Activated T-cell treated with anti-CD3 and anti-CD28 coated beads, Interleukin-2, amount 50 U/mL, for 24 hours (primary cell): ENCODE results near the gene HDAC9.

Source experiments
- DNase-seq: peaks from one replicate; pipeline ENCODE4 v3.0.0-alpha.2; 2020
- H3K27ac Mint-ChIP-seq: 2 replicates; pipeline ENCODE4 v1.8.0; 2020; ENCODE audit warnings: mild to moderate bottlenecking, mixed read lengths
- H3K27me3 Mint-ChIP-seq: 2 replicates; pipeline ENCODE4 v1.8.0; 2020; ENCODE audit warnings: mixed read lengths
- H3K36me3 Mint-ChIP-seq: 2 replicates; pipeline ENCODE4 v1.8.0; 2020; ENCODE audit warnings: low read depth, mixed read lengths
- H3K4me1 Mint-ChIP-seq: 2 replicates; pipeline ENCODE4 v1.8.0; 2020; ENCODE audit warnings: low read depth, mixed read lengths
- H3K4me3 Mint-ChIP-seq: 2 replicates; pipeline ENCODE4 v1.8.0; 2020; ENCODE audit warnings: mild to moderate bottlenecking, moderate library complexity, mixed read lengths
- H3K9me3 Mint-ChIP-seq: 2 replicates; pipeline ENCODE4 v1.8.0; 2020; ENCODE audit warnings: mixed read lengths

The HDAC9 gene

DNA sequence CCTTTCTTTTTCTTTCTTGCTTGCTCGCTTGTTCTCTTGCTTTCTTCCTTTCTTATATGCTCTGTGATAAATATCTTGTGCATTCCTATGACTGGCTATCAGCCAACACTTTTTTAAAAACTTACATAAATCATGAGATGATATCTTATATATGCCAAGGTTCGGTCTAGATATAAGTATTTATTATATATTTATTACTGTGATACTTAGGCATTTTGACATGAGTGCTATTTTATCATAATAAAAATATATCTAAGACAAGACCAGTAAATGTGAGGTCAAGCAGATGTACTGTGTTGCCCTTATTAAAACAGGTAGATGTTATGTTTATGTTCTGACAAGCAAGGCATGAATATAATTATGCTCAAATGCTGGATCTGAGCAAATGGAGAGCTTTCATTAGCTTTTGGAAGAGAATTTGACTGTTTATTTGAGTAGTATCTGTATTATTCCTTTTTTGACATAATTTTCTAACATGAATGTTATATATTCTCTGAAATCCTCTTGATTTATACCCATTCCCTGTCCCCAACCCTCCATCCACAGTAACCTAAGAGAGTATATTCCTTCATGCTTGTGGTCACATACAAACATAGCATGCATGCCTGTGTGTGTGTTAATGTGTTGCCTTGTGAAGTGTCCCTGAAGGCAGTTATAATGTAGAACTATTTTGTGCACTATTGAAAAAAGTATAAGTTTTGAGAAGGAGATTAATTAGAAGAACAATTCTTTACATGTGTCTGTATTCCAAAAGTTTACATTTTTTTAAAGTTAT lies 158.0 kb downstream of the HDAC9 start:
- no peaks in the 10 kb centered on the region for H3K27me3 Mint-ChIP-seq
- H3K27ac Mint-ChIP-seq = no peak overlapping the region
- no peak overlapping the region for H3K4me3 Mint-ChIP-seq
- no peaks in the 10 kb centered on the region for H3K9me3 Mint-ChIP-seq
- no peaks in the 10 kb centered on the region for H3K36me3 Mint-ChIP-seq
- H3K4me1 Mint-ChIP-seq = no peaks in the 10 kb centered on the region
- no peak for DNase-seq

DNA sequence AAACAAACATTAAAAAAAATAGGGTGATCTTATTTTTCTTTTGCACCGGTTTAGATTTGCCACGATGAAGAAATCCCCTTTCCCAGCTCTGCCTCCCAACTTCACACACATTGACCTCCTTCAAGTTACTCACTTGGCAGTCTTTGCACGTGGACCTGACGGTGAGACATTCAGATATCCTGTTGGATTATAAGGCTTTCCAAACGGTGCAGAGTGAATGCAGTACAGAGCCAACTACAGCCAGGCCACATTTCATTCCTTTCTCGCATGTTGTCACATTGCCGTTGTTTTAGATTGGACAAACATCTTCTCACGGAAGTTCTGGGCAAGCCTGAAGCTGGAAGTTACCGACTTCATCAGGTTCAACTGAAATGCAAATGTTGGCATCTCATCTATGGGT lies 159.2 kb downstream of the HDAC9 start:
- H3K27me3 Mint-ChIP-seq = no peaks in the 10 kb centered on the region
- DNase-seq = no peak
- no peaks in the 10 kb centered on the region for H3K4me1 Mint-ChIP-seq
- H3K27ac Mint-ChIP-seq = no peak overlapping the region
- no peaks in the 10 kb centered on the region for H3K9me3 Mint-ChIP-seq
- H3K4me3 Mint-ChIP-seq = no peak overlapping the region
- H3K36me3 Mint-ChIP-seq = no peaks in the 10 kb centered on the region

DNA sequence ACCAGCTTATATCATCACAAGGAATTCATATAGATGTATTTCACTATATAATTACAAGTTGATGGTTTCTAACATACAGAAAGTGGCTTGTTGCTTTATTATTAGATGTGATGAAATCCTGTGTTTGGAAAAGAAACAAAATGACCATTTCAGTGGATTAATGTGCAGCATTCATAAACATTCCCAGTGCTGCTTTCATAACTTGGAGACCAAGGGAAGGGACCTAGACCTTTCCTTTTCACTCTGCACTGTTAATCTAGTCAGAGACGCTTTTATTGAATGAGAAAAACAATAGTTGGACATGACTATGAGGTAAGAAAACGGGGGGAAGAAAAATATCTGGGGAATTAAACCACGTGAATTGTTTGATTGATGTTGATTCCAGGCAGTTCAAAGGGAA lies 160.0 kb downstream of the HDAC9 start:
- Mint-ChIP-seq H3K36me3 (no peaks in the 10 kb centered on the region), H3K4me1 (no peaks in the 10 kb centered on the region), H3K9me3 (no peaks in the 10 kb centered on the region), H3K27ac (no peak overlapping the region), H3K27me3 (no peaks in the 10 kb centered on the region), H3K4me3 (no peak overlapping the region)
- DNase-seq = no peak

DNA sequence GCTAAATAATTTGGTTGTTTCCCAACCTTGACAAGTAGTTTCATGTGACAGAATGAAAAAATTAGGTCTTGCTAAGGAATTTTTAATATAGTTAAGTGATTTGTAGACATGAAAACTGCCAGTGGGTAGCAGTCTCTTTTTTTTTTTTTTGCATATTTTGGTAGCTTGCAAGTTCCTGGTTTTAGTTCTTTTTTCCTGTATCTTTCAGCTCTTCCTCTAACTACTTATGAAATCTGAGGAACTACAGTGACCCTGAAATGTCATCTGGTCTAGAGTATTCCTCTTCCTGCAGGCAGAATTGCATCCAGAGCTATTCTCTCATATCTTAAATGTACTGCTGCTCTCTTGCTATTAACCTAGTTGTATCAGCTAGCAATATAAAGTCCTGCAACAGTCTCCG lies 160.4 kb downstream of the HDAC9 start:
- no peaks in the 10 kb centered on the region for H3K4me1 Mint-ChIP-seq
- no peaks in the 10 kb centered on the region for H3K27me3 Mint-ChIP-seq
- no peak overlapping the region for H3K4me3 Mint-ChIP-seq
- H3K36me3 Mint-ChIP-seq = no peaks in the 10 kb centered on the region
- no peak for DNase-seq
- H3K9me3 Mint-ChIP-seq = no peaks in the 10 kb centered on the region
- H3K27ac Mint-ChIP-seq = no peak overlapping the region

DNA sequence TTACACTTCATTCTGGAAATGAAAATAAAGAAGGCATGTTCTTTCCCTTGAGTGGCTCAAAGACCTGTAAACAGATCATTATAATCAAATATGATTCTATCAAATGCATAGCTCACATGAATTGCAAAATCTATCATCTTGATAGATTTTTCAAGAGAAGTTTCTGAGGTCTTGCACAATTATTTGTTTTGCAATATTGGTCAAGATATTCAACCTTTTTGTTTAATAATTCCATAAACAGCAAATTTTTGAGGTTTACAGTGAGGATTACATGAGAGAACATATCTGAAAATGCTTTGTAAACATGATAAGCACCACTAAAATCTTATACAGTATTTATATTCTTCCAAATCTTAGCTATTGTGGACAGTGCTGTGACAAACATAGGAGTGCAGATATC lies 160.8 kb downstream of the HDAC9 start:
- H3K4me1 Mint-ChIP-seq = no peaks in the 10 kb centered on the region
- H3K27me3 Mint-ChIP-seq = no peaks in the 10 kb centered on the region
- no peak for DNase-seq
- no peaks in the 10 kb centered on the region for H3K36me3 Mint-ChIP-seq
- H3K27ac Mint-ChIP-seq = no peak overlapping the region
- no peak overlapping the region for H3K4me3 Mint-ChIP-seq
- no peaks in the 10 kb centered on the region for H3K9me3 Mint-ChIP-seq

DNA sequence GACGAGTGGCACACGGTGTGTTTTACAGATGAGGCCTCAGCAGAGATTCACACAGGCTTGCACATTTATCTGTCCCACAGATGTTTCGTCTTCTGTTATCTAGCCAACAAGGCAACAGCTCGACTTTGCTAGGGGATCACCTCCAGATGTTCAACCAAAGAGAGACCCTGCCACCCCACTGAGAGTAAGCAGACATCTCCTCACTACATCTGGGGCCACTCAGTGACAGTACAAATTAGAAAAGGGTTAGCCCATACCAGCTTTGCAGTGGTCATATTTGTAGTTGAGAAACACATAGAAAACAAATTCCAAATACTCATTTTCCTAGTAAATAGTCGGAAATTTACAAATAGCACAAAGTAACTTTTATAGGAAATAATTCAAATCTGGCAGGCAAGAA lies 164.2 kb downstream of the HDAC9 start:
- no peak for DNase-seq
- no peak overlapping the region for H3K27ac Mint-ChIP-seq
- no peaks in the 10 kb centered on the region for H3K4me1 Mint-ChIP-seq
- no peak overlapping the region for H3K4me3 Mint-ChIP-seq
- no peaks in the 10 kb centered on the region for H3K9me3 Mint-ChIP-seq
- no peaks in the 10 kb centered on the region for H3K27me3 Mint-ChIP-seq
- H3K36me3 Mint-ChIP-seq = no peaks in the 10 kb centered on the region

DNA sequence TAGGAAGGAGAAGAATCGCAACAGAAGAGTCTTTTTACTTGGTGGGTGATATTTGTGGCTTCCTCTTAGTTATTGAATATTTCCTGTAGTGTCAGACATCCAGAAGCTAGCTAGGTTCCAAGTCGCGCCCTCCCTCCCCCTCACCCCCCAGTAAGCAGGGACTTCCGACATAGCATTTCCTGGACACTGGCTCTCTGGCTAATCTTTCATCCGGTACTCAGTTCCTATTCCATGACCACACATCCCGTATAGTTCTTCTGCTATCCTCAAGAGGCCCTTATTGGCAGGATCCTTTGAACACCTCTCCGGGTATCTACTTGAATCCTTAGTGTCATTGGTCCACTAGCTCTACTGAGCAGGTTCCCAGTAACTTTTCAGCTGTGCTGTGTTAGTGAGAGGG lies 167.8 kb downstream of the HDAC9 start:
- H3K27ac Mint-ChIP-seq = no peak overlapping the region
- H3K4me3 Mint-ChIP-seq = no peak overlapping the region
- no peaks in the 10 kb centered on the region for H3K27me3 Mint-ChIP-seq
- H3K9me3 Mint-ChIP-seq = no peaks in the 10 kb centered on the region
- no peaks in the 10 kb centered on the region for H3K36me3 Mint-ChIP-seq
- DNase-seq = no peak
- no peaks in the 10 kb centered on the region for H3K4me1 Mint-ChIP-seq

DNA sequence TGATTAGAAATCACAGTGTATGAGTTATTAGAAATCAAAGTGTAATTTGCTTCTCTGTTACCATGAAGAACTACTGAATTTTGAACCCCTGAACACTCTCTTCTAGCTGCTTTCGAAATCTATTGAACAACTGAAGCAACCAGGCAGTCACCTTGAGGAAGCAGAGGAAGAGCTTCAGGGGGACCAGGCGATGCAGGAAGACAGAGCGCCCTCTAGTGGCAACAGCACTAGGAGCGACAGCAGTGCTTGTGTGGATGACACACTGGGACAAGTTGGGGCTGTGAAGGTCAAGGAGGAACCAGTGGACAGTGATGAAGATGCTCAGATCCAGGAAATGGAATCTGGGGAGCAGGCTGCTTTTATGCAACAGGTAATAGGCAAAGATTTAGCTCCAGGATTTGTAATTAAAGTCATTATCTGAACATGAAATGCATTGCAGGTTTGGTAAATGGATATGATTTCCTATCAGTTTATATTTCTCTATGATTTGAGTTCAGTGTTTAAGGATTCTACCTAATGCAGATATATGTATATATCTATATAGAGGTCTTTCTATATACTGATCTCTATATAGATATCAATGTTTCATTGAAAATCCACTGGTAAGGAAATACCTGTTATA lies 170.7 kb downstream of the HDAC9 start:
- peak; percentile 60 for DNase-seq
- Mint-ChIP-seq H3K4me1 (no peaks in the 10 kb centered on the region), H3K4me3 (no peak overlapping the region), H3K9me3 (no peaks in the 10 kb centered on the region), H3K27me3 (no peaks in the 10 kb centered on the region), H3K36me3 (no peaks in the 10 kb centered on the region), H3K27ac (no peak overlapping the region)

DNA sequence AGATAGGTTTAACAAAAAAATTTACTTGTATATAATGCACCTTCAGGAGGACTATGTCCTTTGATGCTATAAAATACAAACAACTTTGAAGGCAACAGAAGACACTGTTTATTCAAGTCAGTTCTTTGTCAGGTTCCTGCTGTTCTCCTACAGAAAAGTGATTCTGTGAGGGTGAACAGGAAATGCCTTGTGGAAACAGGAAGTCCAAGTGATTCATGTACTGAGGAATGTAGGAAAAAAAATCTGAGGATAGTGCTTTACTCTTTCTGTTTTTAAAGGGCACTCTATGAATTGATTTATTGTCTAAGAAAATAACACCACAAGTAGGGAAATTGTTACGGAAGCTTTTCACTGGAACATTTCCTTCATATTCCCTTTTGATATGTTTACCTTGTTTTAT lies 171.9 kb downstream of the HDAC9 start:
- no peaks in the 10 kb centered on the region for H3K36me3 Mint-ChIP-seq

DNA sequence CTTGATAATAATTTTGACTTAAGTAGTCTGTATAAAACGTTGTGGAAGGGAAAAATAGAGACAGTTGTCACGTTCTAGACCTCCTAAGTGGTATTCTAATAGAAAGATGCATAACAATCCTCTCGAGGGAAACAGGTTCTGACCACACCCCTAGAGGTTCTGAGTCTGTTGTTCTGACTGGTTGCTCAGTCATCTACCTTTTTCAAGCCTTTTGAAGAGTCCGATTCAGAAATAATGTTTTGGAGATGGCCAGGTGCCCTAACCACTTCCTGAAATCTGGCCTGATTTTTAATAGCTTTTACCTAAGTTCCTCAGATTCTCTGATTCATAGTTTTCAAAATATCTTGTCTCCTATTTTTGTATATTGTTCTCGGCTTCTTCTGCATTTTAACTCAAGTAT lies 175.6 kb downstream of the HDAC9 start:
- H3K27me3 Mint-ChIP-seq = no peaks in the 10 kb centered on the region
- H3K27ac Mint-ChIP-seq = no peak overlapping the region
- no peak overlapping the region for H3K4me3 Mint-ChIP-seq
- H3K4me1 Mint-ChIP-seq = no peaks in the 10 kb centered on the region
- H3K9me3 Mint-ChIP-seq = peaks cover 2% of the 10 kb centered on the region
- DNase-seq = no peak
- H3K36me3 Mint-ChIP-seq = no peaks in the 10 kb centered on the region

More for the DNA sequence above, 171.9 kb downstream of the HDAC9 start:
- Mint-ChIP-seq H3K27me3 (no peaks in the 10 kb centered on the region), H3K9me3 (no peaks in the 10 kb centered on the region), H3K4me3 (no peak overlapping the region), H3K4me1 (no peaks in the 10 kb centered on the region), H3K27ac (no peak overlapping the region)
- DNase-seq = no peak

DNA sequence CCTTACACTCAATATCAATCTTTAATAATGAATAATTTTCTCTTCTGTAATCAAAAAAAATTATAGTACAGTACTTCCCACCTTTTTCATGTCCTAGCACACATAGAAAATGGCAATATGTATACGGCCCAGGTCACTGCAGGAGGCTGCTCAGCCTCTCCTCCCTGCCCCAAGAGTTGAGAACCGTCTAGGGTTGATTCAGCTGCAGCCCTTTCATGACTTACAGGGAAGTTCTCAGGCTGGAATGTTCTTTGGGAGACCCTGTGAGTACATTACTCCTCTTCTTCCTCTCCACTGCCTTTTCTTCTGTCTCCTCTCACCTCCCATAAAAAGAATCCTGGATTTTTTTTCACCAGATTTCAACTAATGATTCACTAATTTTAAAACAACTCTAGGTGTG lies 180.0 kb downstream of the HDAC9 start:
- H3K27ac Mint-ChIP-seq = no peak overlapping the region
- H3K27me3 Mint-ChIP-seq = no peaks in the 10 kb centered on the region
- peaks cover 2% of the 10 kb centered on the region for H3K9me3 Mint-ChIP-seq
- no peak for DNase-seq
- no peaks in the 10 kb centered on the region for H3K36me3 Mint-ChIP-seq
- H3K4me1 Mint-ChIP-seq = no peaks in the 10 kb centered on the region
- no peak overlapping the region for H3K4me3 Mint-ChIP-seq

DNA sequence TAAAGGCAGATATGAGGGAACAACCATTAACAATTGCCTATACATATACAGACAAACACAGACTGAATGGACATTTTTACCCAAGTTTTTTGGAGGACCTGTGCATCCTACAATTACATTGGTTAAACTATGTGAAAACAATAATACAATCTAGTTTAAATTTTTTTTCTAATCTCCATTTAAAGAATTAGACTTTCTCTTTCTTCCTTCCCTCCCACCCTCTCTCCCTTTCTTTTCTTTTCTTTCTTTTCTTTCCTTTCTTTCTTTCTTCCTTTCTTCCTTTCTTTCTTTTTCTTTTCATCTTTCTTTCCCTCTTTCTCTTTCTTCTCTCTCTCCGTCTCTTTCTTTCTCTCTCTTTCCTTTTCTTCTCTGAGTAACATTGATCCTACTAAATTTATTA lies 183.7 kb downstream of the HDAC9 start:
- Mint-ChIP-seq H3K27me3 (no peaks in the 10 kb centered on the region), H3K4me3 (no peak overlapping the region), H3K4me1 (no peaks in the 10 kb centered on the region), H3K36me3 (no peaks in the 10 kb centered on the region), H3K9me3 (no peaks in the 10 kb centered on the region), H3K27ac (no peak overlapping the region)
- no peak for DNase-seq

DNA sequence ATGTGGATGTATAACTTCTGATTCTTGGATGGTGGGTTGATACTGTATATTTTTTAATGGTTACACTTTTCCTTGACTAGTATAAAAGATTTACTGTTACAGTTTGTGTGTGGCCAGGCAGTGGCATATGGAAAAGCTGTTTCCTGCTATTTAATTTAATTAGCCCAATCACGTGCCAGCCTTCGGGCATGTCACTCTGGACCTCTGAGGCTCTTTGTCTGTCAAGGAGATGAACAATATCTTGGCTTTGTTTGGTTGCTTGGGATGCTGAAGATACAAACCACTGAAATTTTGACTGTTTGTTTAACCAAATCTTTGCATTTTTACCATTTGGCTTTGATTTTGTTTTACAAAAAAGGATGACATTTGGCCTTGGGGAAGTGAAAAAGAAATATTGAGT lies 185.0 kb downstream of the HDAC9 start:
- H3K9me3 Mint-ChIP-seq = no peaks in the 10 kb centered on the region
- H3K27me3 Mint-ChIP-seq = no peaks in the 10 kb centered on the region
- H3K27ac Mint-ChIP-seq = no peak overlapping the region
- H3K36me3 Mint-ChIP-seq = no peaks in the 10 kb centered on the region
- no peak overlapping the region for H3K4me3 Mint-ChIP-seq
- DNase-seq = no peak
- no peaks in the 10 kb centered on the region for H3K4me1 Mint-ChIP-seq

DNA sequence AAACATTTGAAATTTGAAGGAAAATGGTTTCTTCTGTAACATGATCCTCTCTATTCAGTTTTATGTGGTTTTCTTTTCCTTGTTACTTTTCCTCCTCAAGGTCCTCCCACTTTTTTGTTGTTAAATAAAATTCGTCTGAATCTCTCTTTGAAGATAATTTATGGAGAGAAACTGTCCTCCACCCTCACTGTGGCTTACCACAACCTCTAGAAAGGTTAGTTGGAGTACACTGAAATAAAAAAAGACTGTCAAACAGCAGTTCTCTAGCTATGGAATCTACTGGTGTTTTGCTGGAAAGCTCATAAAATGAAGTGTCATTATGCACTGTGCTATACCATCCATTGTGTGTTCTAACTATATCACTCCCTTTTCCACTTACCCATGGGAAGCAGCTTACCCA lies 189.4 kb downstream of the HDAC9 start:
- Mint-ChIP-seq H3K27me3 (no peaks in the 10 kb centered on the region), H3K9me3 (no peaks in the 10 kb centered on the region), H3K27ac (no peak overlapping the region), H3K4me3 (no peak overlapping the region), H3K4me1 (no peaks in the 10 kb centered on the region), H3K36me3 (no peaks in the 10 kb centered on the region)
- DNase-seq = no peak

DNA sequence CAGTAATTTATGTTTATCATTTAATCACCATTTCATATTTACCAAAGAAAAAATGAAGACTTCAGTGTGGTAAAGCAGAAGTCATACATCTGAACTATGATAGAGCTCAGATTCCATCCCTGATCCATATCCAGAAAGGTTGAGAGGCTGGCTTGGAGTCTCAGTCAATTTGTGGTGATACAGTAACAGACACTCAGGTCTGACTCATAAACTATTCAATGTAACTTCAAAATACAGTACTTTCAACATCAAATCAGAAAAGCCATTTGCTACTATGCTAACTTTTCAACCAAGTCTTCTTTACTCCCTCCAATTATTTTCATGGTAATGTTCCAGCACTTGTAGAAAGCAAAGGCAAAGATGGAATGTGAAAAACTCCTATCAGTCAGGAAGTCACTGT lies 190.4 kb downstream of the HDAC9 start:
- no peaks in the 10 kb centered on the region for H3K4me1 Mint-ChIP-seq
- no peak for DNase-seq
- H3K27ac Mint-ChIP-seq = no peak overlapping the region
- H3K9me3 Mint-ChIP-seq = no peaks in the 10 kb centered on the region
- H3K4me3 Mint-ChIP-seq = no peak overlapping the region
- H3K36me3 Mint-ChIP-seq = no peaks in the 10 kb centered on the region
- no peaks in the 10 kb centered on the region for H3K27me3 Mint-ChIP-seq
